ENCODE results near the gene HIP1. TPM values are rescaled to one million over a fixed set of nuclear protein-coding genes. Genes with fewer than 3 reads are reported as not detected.

Gene HIP1
- total RNA-seq, 1 donor from 2014 or later, result 65.5 TPM

GRCh38 chr7:75630549-75630948 lies 108.2 kb downstream of the HIP1 start:
- H3K36me3 Mint-ChIP-seq (ENCODE audit: unreplicated experiment), result peaks cover 4% of the 10 kb centered on the region
- H3K9me3 Mint-ChIP-seq (ENCODE audit: unreplicated experiment), result no peaks in the 10 kb centered on the region
- no peak for TF ChIP-seq CTCF (IDR thresholded peaks at IDR 0.05; ENCODE audit: partially characterized antibody, unreplicated experiment)
- peaks cover 2% of the 10 kb centered on the region for H3K27me3 Mint-ChIP-seq (ENCODE audit: unreplicated experiment)
- no peak for DNase-seq
- H3K4me1 Mint-ChIP-seq (ENCODE audit: low read depth, unreplicated experiment), result peaks cover 3% of the 10 kb centered on the region
- H3K4me3 Mint-ChIP-seq (ENCODE audit: unreplicated experiment), result no peak overlapping the region
- no peak overlapping the region for H3K27ac Mint-ChIP-seq (ENCODE audit: unreplicated experiment)

GRCh38 chr7:75629044-75629443 lies 109.7 kb downstream of the HIP1 start:
- TF ChIP-seq CTCF (IDR thresholded peaks at IDR 0.05; ENCODE audit: partially characterized antibody, unreplicated experiment), result no peak

GRCh38 chr7:75628055-75628454 lies 110.7 kb downstream of the HIP1 start:
- H3K27ac Mint-ChIP-seq (ENCODE audit: unreplicated experiment), result no peak overlapping the region
- H3K4me3 Mint-ChIP-seq (ENCODE audit: unreplicated experiment), result no peak overlapping the region
- H3K27me3 Mint-ChIP-seq (ENCODE audit: unreplicated experiment), result peaks cover 2% of the 10 kb centered on the region
- no peak for DNase-seq
- peaks cover 3% of the 10 kb centered on the region for H3K9me3 Mint-ChIP-seq (ENCODE audit: unreplicated experiment)
- H3K36me3 Mint-ChIP-seq (ENCODE audit: unreplicated experiment), result peaks cover 9% of the 10 kb centered on the region
- no peak for TF ChIP-seq CTCF (IDR thresholded peaks at IDR 0.05; ENCODE audit: partially characterized antibody, unreplicated experiment)
- peaks cover 2% of the 10 kb centered on the region for H3K4me1 Mint-ChIP-seq (ENCODE audit: low read depth, unreplicated experiment)

More at GRCh38 chr7:75629044-75629443, 109.7 kb downstream of the HIP1 start:
- Mint-ChIP-seq H3K27me3 (ENCODE audit: unreplicated experiment) (no peaks in the 10 kb centered on the region), H3K9me3 (ENCODE audit: unreplicated experiment) (peaks cover 2% of the 10 kb centered on the region), H3K4me3 (ENCODE audit: unreplicated experiment) (no peak overlapping the region), H3K36me3 (ENCODE audit: unreplicated experiment) (peaks cover 9% of the 10 kb centered on the region), H3K27ac (ENCODE audit: unreplicated experiment) (no peak overlapping the region), H3K4me1 (ENCODE audit: low read depth, unreplicated experiment) (no peaks in the 10 kb centered on the region)
- DNase-seq, result no peak

- Mint-ChIP-seq H3K4me1 (ENCODE audit: low read depth, unreplicated experiment) (peaks cover 2% of the 10 kb centered on the region), H3K27me3 (ENCODE audit: unreplicated experiment) (peaks cover 2% of the 10 kb centered on the region), H3K4me3 (ENCODE audit: unreplicated experiment) (no peak overlapping the region), H3K27ac (ENCODE audit: unreplicated experiment) (no peak overlapping the region), H3K9me3 (ENCODE audit: unreplicated experiment) (peaks cover 3% of the 10 kb centered on the region), H3K36me3 (ENCODE audit: unreplicated experiment) (peaks cover 9% of the 10 kb centered on the region)
- TF ChIP-seq CTCF (IDR thresholded peaks at IDR 0.05; ENCODE audit: partially characterized antibody, unreplicated experiment), result no peak
- no peak for DNase-seq
These were observed 111.8 kb downstream of the HIP1 start for GRCh38 chr7:75626954-75627353.

- Mint-ChIP-seq H3K4me1 (ENCODE audit: low read depth, unreplicated experiment) (peaks cover 2% of the 10 kb centered on the region), H3K4me3 (ENCODE audit: unreplicated experiment) (no peak overlapping the region), H3K9me3 (ENCODE audit: unreplicated experiment) (peaks cover 3% of the 10 kb centered on the region), H3K27me3 (ENCODE audit: unreplicated experiment) (peaks cover 2% of the 10 kb centered on the region), H3K36me3 (ENCODE audit: unreplicated experiment) (peaks cover 13% of the 10 kb centered on the region), H3K27ac (ENCODE audit: unreplicated experiment) (no peak overlapping the region)
- TF ChIP-seq CTCF (IDR thresholded peaks at IDR 0.05; ENCODE audit: partially characterized antibody, unreplicated experiment), result no peak
- no peak for DNase-seq
These were observed 112.9 kb downstream of the HIP1 start for GRCh38 chr7:75625868-75626267.

Measured in glutamatergic neuron (in vitro differentiated cells).